T-cell (primary cell): ENCODE data around the gene SAMD8. TPM values are rescaled to one million over a fixed set of nuclear protein-coding genes. Genes with fewer than 3 reads are reported as not detected.

Experiments used
- ATAC-seq, 4 experiments: fragments of 200-7000 bp in 3 of 4; fragments of 150-1000 bp in 1 of 4; cut with Tn5 transposase; replicated peaks in 1 of 4; 1 replicate in 3 of 4; 2 replicates in 1 of 4; pipeline ENCODE4 v1.10.0; 2021; ENCODE audit warnings: moderate library complexity in 3 of 4, mild to moderate bottlenecking in 2 of 4, moderate number of reproducible peaks in 1 of 4
- CTCF ChIA-PET, 2 donors: fragments of 300-600 bp; sonication (Branson Sonifier 250); formaldehyde crosslinking; loops; one replicate each; lab custom pipeline; 2022; ENCODE audit warnings: antibody characterized with exemption in 2 of 2; lab: Charles Lee
- POLR2A ChIA-PET, 2 donors: fragments of 300-600 bp; sonication (Branson Sonifier 250); formaldehyde crosslinking; loops; one replicate each; lab custom pipeline; 2022; ENCODE audit warnings: antibody characterized with exemption in 2 of 2; lab: Charles Lee
- DNase-seq, 35 experiments: peaks; one replicate each; pipeline versions ENCODE4 v3.0.0 to v3.0.0-alpha.2; 2013 to 2023
- H3K27ac ChIP-seq: one replicate; pipeline ENCODE4 v1.5.1; 2013; ENCODE audit warnings: low read length
- H3K27me3 ChIP-seq, 2 experiments: replicated peaks in 1 of 2; 1 replicate in 1 of 2; 2 replicates in 1 of 2; pipeline versions ENCODE4 v1.6.1 to v1.7.0; 2013; ENCODE audit warnings: low read length in 1 of 2, mixed read lengths in 1 of 2; ENCODE audit not compliant: control insufficient read depth in 2 of 2, insufficient read depth in 2 of 2; ENCODE audit errors: extremely low read depth in 1 of 2
- H3K36me3 ChIP-seq, 2 donors: 1 replicate in 1 of 2; 2 replicates in 1 of 2; pipeline versions ENCODE4 v1.6.1 to v1.7.0; 2013; ENCODE audit warnings: low read length in 1 of 2; ENCODE audit not compliant: control insufficient read depth in 2 of 2, insufficient read depth in 1 of 2; ENCODE audit errors: extremely low read depth in 1 of 2
- H3K4me1 ChIP-seq, 2 experiments: 1 replicate in 1 of 2; 2 replicates in 1 of 2; pipeline versions ENCODE4 v1.6.1 to v1.7.0; 2013; ENCODE audit warnings: low read length in 2 of 2, mixed read lengths in 1 of 2; ENCODE audit not compliant: insufficient read depth in 2 of 2, control insufficient read depth in 1 of 2; ENCODE audit errors: extremely low read depth in 1 of 2
- H3K4me3 ChIP-seq, 2 donors: 1 replicate in 1 of 2; 2 replicates in 1 of 2; pipeline versions ENCODE4 v1.5.1 to v1.7.0; 2013; ENCODE audit warnings: mild to moderate bottlenecking in 2 of 2, low read length in 1 of 2, moderate library complexity in 1 of 2; ENCODE audit not compliant: control insufficient read depth in 1 of 2; ENCODE audit errors: extremely low read depth in 1 of 2
- H3K9me3 ChIP-seq: 2 replicates; pipeline ENCODE4 v1.7.0; 2013
- H3K27ac Mint-ChIP-seq, 2 donors: one replicate each; pipeline ENCODE4 v1.8.0; 2020 to 2021; ENCODE audit warnings: mild to moderate bottlenecking in 2 of 2, mixed read lengths in 2 of 2
- H3K27me3 Mint-ChIP-seq, 2 donors: one replicate each; pipeline ENCODE4 v1.8.0; 2021 to 2022; ENCODE audit warnings: mixed read lengths in 2 of 2
- H3K36me3 Mint-ChIP-seq: one replicate; pipeline ENCODE4 v1.8.0; 2021; ENCODE audit warnings: mixed read lengths
- H3K4me1 Mint-ChIP-seq, 3 donors: one replicate each; pipeline ENCODE4 v1.8.0; 2020 to 2022; ENCODE audit warnings: mixed read lengths in 3 of 3, mild to moderate bottlenecking in 1 of 3
- H3K4me3 Mint-ChIP-seq, 3 donors: one replicate each; pipeline ENCODE4 v1.8.0; 2020 to 2022; ENCODE audit warnings: mild to moderate bottlenecking in 3 of 3, mixed read lengths in 3 of 3, moderate library complexity in 3 of 3
- H3K9me3 Mint-ChIP-seq, 3 donors: one replicate each; pipeline ENCODE4 v1.8.0; 2020 to 2022; ENCODE audit warnings: mixed read lengths in 3 of 3
- WGBS: methylation state at CpG from one replicate; pipeline ENCODE4 v1.1.5; 2013; ENCODE audit warnings: missing lambda C conversion rate; ENCODE audit not compliant: insufficient coverage; 5-methylcytosine and 5-hydroxymethylcytosine counted together
- total RNA-seq, 35 experiments: library from RNA in 6 of 35; stranded (reverse) in 6 of 35; fragments of 120-200 nt in 1 of 35; gene quantifications; one replicate each; pipeline versions ENCODE4 v1.2.1 to v1.2.4 and lab custom pipeline; 2013 to 2026

SAMD8 gene
- total RNA-seq, 5 donors from 2014 or later (not counting 1 experiment from before 2014, with no cell fraction given), result 15.6 to 28.1 (median 16.1) TPM

GRCh38 chr10:75091146-75091545, 20.3 kb upstream of the SAMD8 start:
- Mint-ChIP-seq H3K9me3 (no peaks in the 10 kb centered on the region), H3K4me1 (peaks cover 6 to 11% (median 10%) of the 10 kb centered on the region in 3 donors), H3K36me3 (no peaks in the 10 kb centered on the region), H3K27ac (no peak overlapping the region), H3K27me3 (no peaks in the 10 kb centered on the region), H3K4me3 (no peak overlapping the region)
- H3K4me1 ChIP-seq, result peaks cover 0 to 5% of the 10 kb centered on the region in 2 experiments
- DNase-seq, result no peak
- no peak overlapping the region for H3K4me3 ChIP-seq
- no peaks in the 10 kb centered on the region for H3K36me3 ChIP-seq
- ATAC-seq, result no peak
- CTCF ChIA-PET, result no interaction called here
- H3K9me3 ChIP-seq, result no peaks in the 10 kb centered on the region
- 100% methylated on average over 1 of the region's 3 CpGs for WGBS
- H3K27ac ChIP-seq, result no peak overlapping the region
- POLR2A ChIA-PET, result no interaction called here
- no peaks in the 10 kb centered on the region for H3K27me3 ChIP-seq

GRCh38 chr10:75094465-75094864, 17.0 kb upstream of the SAMD8 start:
- H3K4me3 ChIP-seq, result no peak overlapping the region
- ChIA-PET CTCF (no interaction called here), POLR2A (no interaction called here)
- no peak for DNase-seq
- no peaks in the 10 kb centered on the region for H3K27me3 ChIP-seq
- Mint-ChIP-seq H3K27me3 (no peaks in the 10 kb centered on the region), H3K27ac (no peak overlapping the region), H3K4me3 (no peak overlapping the region), H3K36me3 (no peaks in the 10 kb centered on the region), H3K9me3 (no peaks in the 10 kb centered on the region), H3K4me1 (peaks cover 1 to 7% (median 6%) of the 10 kb centered on the region in 3 donors)
- H3K27ac ChIP-seq, result no peak overlapping the region
- 96% methylated on average over 8 of the region's 10 CpGs for WGBS
- H3K9me3 ChIP-seq, result no peaks in the 10 kb centered on the region
- no peak for ATAC-seq
- H3K4me1 ChIP-seq, result peaks cover 0 to 4% of the 10 kb centered on the region in 2 experiments
- H3K36me3 ChIP-seq, result no peaks in the 10 kb centered on the region

GRCh38 chr10:75095631-75096030, 15.8 kb upstream of the SAMD8 start:
- WGBS, result 85% methylated on average over 9 of the region's 14 CpGs
- ATAC-seq, result no peak

GRCh38 chr10:75096749-75097148, 14.7 kb upstream of the SAMD8 start:
- CTCF ChIA-PET, result interaction anchor here (0.6 to 1.6 kb wide), 3 partner anchors 341 to 853 kb away, joined by 3 to 7 read pairs (median 3); no protein-coding TSS in a partner anchor

More at GRCh38 chr10:75095631-75096030, 15.8 kb upstream of the SAMD8 start:
- no peaks in the 10 kb centered on the region for H3K36me3 ChIP-seq
- H3K9me3 ChIP-seq, result no peaks in the 10 kb centered on the region
- Mint-ChIP-seq H3K36me3 (no peaks in the 10 kb centered on the region), H3K27ac (no peak overlapping the region), H3K4me3 (no peak overlapping the region), H3K9me3 (no peaks in the 10 kb centered on the region), H3K27me3 (no peaks in the 10 kb centered on the region), H3K4me1 (peaks cover 0 to 3% (median 2%) of the 10 kb centered on the region in 3 donors)
- no peak overlapping the region for H3K27ac ChIP-seq
- no peak overlapping the region for H3K4me3 ChIP-seq
- ChIA-PET CTCF (no interaction called here), POLR2A (interaction anchor here in 1 of 2 donors (0.6 kb wide), 1 partner anchor 913 kb away, joined by 3 read pairs; no protein-coding TSS in a partner anchor)
- DNase-seq, result no peak
- peaks cover 0 to 9% of the 10 kb centered on the region in 2 experiments for H3K4me1 ChIP-seq
- H3K27me3 ChIP-seq, result peaks cover 0 to 8% of the 10 kb centered on the region in 2 experiments

GRCh38 chr10:75097666-75098285, 13.7 kb upstream of the SAMD8 start:
- H3K4me3 Mint-ChIP-seq, result no peak overlapping the region
- no peaks in the 10 kb centered on the region for H3K27me3 Mint-ChIP-seq
- DNase-seq (no peak), ATAC-seq (no peak)
- H3K27ac Mint-ChIP-seq, result no peak overlapping the region
- no peaks in the 10 kb centered on the region for H3K9me3 Mint-ChIP-seq
- 88% methylated on average over 11 of the region's 11 CpGs for WGBS
- Histone ChIP-seq H3K4me3 (no peak overlapping the region), H3K36me3 (no peaks in the 10 kb centered on the region), H3K4me1 (peaks cover 0 to 9% of the 10 kb centered on the region in 2 experiments), H3K27ac (no peak overlapping the region), H3K27me3 (peaks cover 0 to 10% of the 10 kb centered on the region in 2 experiments), H3K9me3 (no peaks in the 10 kb centered on the region)
- CTCF ChIA-PET, result interaction anchor here (1.2 to 1.6 kb wide), 4 partner anchors 12 to 854 kb away, joined by 3 to 18 read pairs (median 5); no protein-coding TSS in a partner anchor
- no peaks in the 10 kb centered on the region for H3K36me3 Mint-ChIP-seq
- POLR2A ChIA-PET, result interaction anchor here in 1 of 2 donors (0.9 to 1.1 kb wide), 2 partner anchors 85 to 854 kb away, joined by 3 read pairs; no protein-coding TSS in a partner anchor
- H3K4me1 Mint-ChIP-seq, result peaks cover 0 to 4% (median 3%) of the 10 kb centered on the region in 3 donors

More at GRCh38 chr10:75096749-75097148, 14.7 kb upstream of the SAMD8 start:
- no peak overlapping the region for H3K27ac Mint-ChIP-seq
- Histone ChIP-seq H3K4me3 (no peak overlapping the region), H3K9me3 (no peaks in the 10 kb centered on the region), H3K36me3 (no peaks in the 10 kb centered on the region), H3K27me3 (peaks cover 0 to 8% of the 10 kb centered on the region in 2 experiments), H3K27ac (no peak overlapping the region), H3K4me1 (peaks cover 0 to 9% of the 10 kb centered on the region in 2 experiments)
- H3K9me3 Mint-ChIP-seq, result no peaks in the 10 kb centered on the region
- DNase-seq (no peak), ATAC-seq (no peak)
- no peaks in the 10 kb centered on the region for H3K27me3 Mint-ChIP-seq
- POLR2A ChIA-PET, result interaction anchor here in 1 of 2 donors (0.6 kb wide), 1 partner anchor 852 kb away, joined by 3 read pairs; no protein-coding TSS in a partner anchor
- peaks cover 0 to 4% (median 3%) of the 10 kb centered on the region in 3 donors for H3K4me1 Mint-ChIP-seq
- H3K4me3 Mint-ChIP-seq, result no peak overlapping the region
- no peaks in the 10 kb centered on the region for H3K36me3 Mint-ChIP-seq

GRCh38 chr10:75098902-75099673, 12.4 kb upstream of the SAMD8 start:
- H3K4me3 ChIP-seq, result no peak overlapping the region
- H3K36me3 ChIP-seq, result no peaks in the 10 kb centered on the region
- no peak overlapping the region for H3K27ac Mint-ChIP-seq
- CTCF ChIA-PET, result interaction anchor here (0.8 to 1.6 kb wide), 4 partner anchors 10 to 856 kb away, joined by 3 to 18 read pairs (median 3); no protein-coding TSS in a partner anchor
- H3K27ac ChIP-seq, result no peak overlapping the region
- H3K9me3 ChIP-seq, result no peaks in the 10 kb centered on the region
- ATAC-seq, result no peak
- 96% methylated on average over 5 of the region's 14 CpGs for WGBS
- no peaks in the 10 kb centered on the region for H3K36me3 Mint-ChIP-seq
- H3K4me1 ChIP-seq, result peaks cover 0 to 9% of the 10 kb centered on the region in 2 experiments
- no peak overlapping the region for H3K4me3 Mint-ChIP-seq
- peaks cover 0 to 4% (median 3%) of the 10 kb centered on the region in 3 donors for H3K4me1 Mint-ChIP-seq
- no peaks in the 10 kb centered on the region for H3K27me3 Mint-ChIP-seq
- POLR2A ChIA-PET, result interaction anchor here in 1 of 2 donors (1.1 kb wide), 1 partner anchor 855 kb away, joined by 3 read pairs; no protein-coding TSS in a partner anchor
- no peak for DNase-seq
- peaks cover 0 to 10% of the 10 kb centered on the region in 2 experiments for H3K27me3 ChIP-seq
- no peaks in the 10 kb centered on the region for H3K9me3 Mint-ChIP-seq
